Keratinocyte (primary cell): Measurements from ENCODE around the gene CCDC80. TPM values are rescaled to one million over a fixed set of nuclear protein-coding genes. Genes with fewer than 3 reads are reported as not detected.
A peak's percentile ranks its signal among the peaks of the same experiment; 100 is the strongest.

Experiments used
- DNase-seq: peaks from one replicate; pipeline ENCODE4 v3.0.0-alpha.2; 2011; ENCODE audit warnings: low read depth, missing footprints, low spot score
- FAIRE-seq: peaks from 2 replicates; lab custom pipeline; 2011; peaks lifted over from hg19 to GRCh38; lab: Jason Lieb, UNC
- H2AFZ ChIP-seq: 2 replicates; pipeline ENCODE4 v1.6.0; 2012; ENCODE audit warnings: low read length, control low read depth, inconsistent platforms; ENCODE audit not compliant: control insufficient read depth
- H3K27ac ChIP-seq: 2 replicates; pipeline ENCODE4 v1.5.1; 2011; ENCODE audit warnings: low read length; ENCODE audit not compliant: control insufficient read depth, insufficient read depth
- H3K27me3 ChIP-seq: 3 replicates; pipeline ENCODE4 v1.6.0; 2011; ENCODE audit warnings: low read length; ENCODE audit not compliant: control insufficient read depth, insufficient read depth; ENCODE audit errors: extremely low read depth
- H3K36me3 ChIP-seq, 2 experiments: 2 replicates in 1 of 2; 3 replicates in 1 of 2; pipeline ENCODE4 v1.5.1; 2011; ENCODE audit warnings: low read length in 2 of 2, mild to moderate bottlenecking in 1 of 2; ENCODE audit not compliant: control insufficient read depth in 2 of 2, insufficient read depth in 2 of 2; ENCODE audit errors: extremely low read depth in 1 of 2
- H3K4me1 ChIP-seq: 3 replicates; pipeline ENCODE4 v1.5.1; 2011; ENCODE audit warnings: low read length; ENCODE audit not compliant: control insufficient read depth, insufficient read depth; ENCODE audit errors: extremely low read depth
- H3K4me2 ChIP-seq: 3 replicates; pipeline ENCODE4 v1.6.0; 2011; ENCODE audit warnings: low read depth, low read length; ENCODE audit not compliant: control insufficient read depth, insufficient read depth; ENCODE audit errors: extremely low read depth
- H3K4me3 ChIP-seq, 3 experiments: fragments of 200-600 bp in 1 of 3; sonication (generic) in 1 of 3; 2 replicates in 2 of 3; 3 replicates in 1 of 3; pipeline ENCODE4 v1.5.1; 2011 to 2016; ENCODE audit warnings: low read length in 3 of 3, mild to moderate bottlenecking in 3 of 3, control low read depth in 2 of 3, inconsistent platforms in 1 of 3, low read depth in 1 of 3, mixed read lengths in 1 of 3, mixed run types in 1 of 3, moderate library complexity in 1 of 3; ENCODE audit not compliant: control insufficient read depth in 2 of 3, insufficient read depth in 2 of 3; ENCODE audit errors: extremely low read depth in 1 of 3
- H3K79me2 ChIP-seq: 2 replicates; pipeline ENCODE4 v1.6.0; 2012; ENCODE audit warnings: low read length; ENCODE audit not compliant: control insufficient read depth, insufficient read depth
- H3K9ac ChIP-seq: 3 replicates; pipeline ENCODE4 v1.6.0; 2011; ENCODE audit warnings: low read length; ENCODE audit not compliant: control insufficient read depth, insufficient read depth; ENCODE audit errors: extremely low read depth
- H3K9me1 ChIP-seq: 3 replicates; pipeline ENCODE4 v1.6.0; 2011; ENCODE audit warnings: low read length; ENCODE audit not compliant: control insufficient read depth, insufficient read depth; ENCODE audit errors: extremely low read depth
- H3K9me3 ChIP-seq: 2 replicates; pipeline ENCODE4 v1.5.1; 2012; ENCODE audit warnings: low read depth, low read length; ENCODE audit not compliant: control insufficient read depth
- H4K20me1 ChIP-seq: 3 replicates; pipeline ENCODE4 v1.6.0; 2011; ENCODE audit warnings: low read length; ENCODE audit not compliant: control insufficient read depth, insufficient read depth; ENCODE audit errors: extremely low read depth
- EZH2 ChIP-seq: IDR thresholded peaks from one replicate; pipeline ENCODE4 v1.6.1; 2012; ENCODE audit warnings: inconsistent platforms, mild to moderate bottlenecking, low read length, moderate library complexity
- dilution Hi-C: fragments of 300-500 bp; cut with MboI; formaldehyde crosslinking; loops from one replicate; pipeline ENCODE4 v1.7.0; 2020; ENCODE audit warnings: low sequenced_read_pairs; ENCODE audit not compliant: extremely low pct_ligation_motif_present
- polyA minus RNA-seq, 3 experiments: library from RNA; depleted of rRNA, polyadenylated mRNA; stranded (reverse); fragments of >200 nt; gene quantifications; 1 replicate in 1 of 3; 2 replicates in 1 of 3; 3 replicates in 1 of 3; pipeline ENCODE4 v1.2.3, GENCODE V29; 2011
- polyA plus RNA-seq, 5 experiments: library from polyadenylated mRNA; depleted of rRNA in 3 of 5; stranded (reverse) in 3 of 5; stranded (forward) in 1 of 5; unstranded in 1 of 5; fragments of >200 nt; gene quantifications; 1 replicate in 1 of 5; 2 replicates in 3 of 5; 3 replicates in 1 of 5; pipeline versions ENCODE4 v1.2.1 to v1.2.3, GENCODE V29; 2011 to 2012; ENCODE audit warnings: missing spikeins in 2 of 5, low read depth in 1 of 5, low replicate concordance in 1 of 5
- TF ChIP-seq, protein P1 (sequence below), 3 experiments: IDR thresholded peaks in 1 of 3; conservative IDR thresholded peaks in 1 of 3; optimal IDR thresholded peaks in 1 of 3; 2 replicates in 2 of 3; 3 replicates in 1 of 3; pipeline versions ENCODE3 to v1.5.1; 2011; ENCODE audit warnings: low read length in 3 of 3, mild to moderate bottlenecking in 3 of 3, moderate library complexity in 2 of 3, control low read depth in 1 of 3, inconsistent platforms in 1 of 3; ENCODE audit not compliant: insufficient read depth in 2 of 3; ENCODE audit errors: extremely low read depth in 1 of 3

Gene CCDC80, protein sequence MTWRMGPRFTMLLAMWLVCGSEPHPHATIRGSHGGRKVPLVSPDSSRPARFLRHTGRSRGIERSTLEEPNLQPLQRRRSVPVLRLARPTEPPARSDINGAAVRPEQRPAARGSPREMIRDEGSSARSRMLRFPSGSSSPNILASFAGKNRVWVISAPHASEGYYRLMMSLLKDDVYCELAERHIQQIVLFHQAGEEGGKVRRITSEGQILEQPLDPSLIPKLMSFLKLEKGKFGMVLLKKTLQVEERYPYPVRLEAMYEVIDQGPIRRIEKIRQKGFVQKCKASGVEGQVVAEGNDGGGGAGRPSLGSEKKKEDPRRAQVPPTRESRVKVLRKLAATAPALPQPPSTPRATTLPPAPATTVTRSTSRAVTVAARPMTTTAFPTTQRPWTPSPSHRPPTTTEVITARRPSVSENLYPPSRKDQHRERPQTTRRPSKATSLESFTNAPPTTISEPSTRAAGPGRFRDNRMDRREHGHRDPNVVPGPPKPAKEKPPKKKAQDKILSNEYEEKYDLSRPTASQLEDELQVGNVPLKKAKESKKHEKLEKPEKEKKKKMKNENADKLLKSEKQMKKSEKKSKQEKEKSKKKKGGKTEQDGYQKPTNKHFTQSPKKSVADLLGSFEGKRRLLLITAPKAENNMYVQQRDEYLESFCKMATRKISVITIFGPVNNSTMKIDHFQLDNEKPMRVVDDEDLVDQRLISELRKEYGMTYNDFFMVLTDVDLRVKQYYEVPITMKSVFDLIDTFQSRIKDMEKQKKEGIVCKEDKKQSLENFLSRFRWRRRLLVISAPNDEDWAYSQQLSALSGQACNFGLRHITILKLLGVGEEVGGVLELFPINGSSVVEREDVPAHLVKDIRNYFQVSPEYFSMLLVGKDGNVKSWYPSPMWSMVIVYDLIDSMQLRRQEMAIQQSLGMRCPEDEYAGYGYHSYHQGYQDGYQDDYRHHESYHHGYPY
- polyA plus RNA-seq (10.4 to 14.7 TPM (median 12.8 TPM) in 3 replicates), polyA minus RNA-seq (8.4 to 10.0 TPM (median 9.7 TPM) in 3 replicates)
- polyA plus RNA-seq (2011; ENCODE audit: low read depth): 117 TPM
- 8.5 and 14.1 TPM in 2 replicates for polyA plus RNA-seq (2011; cell fraction: cytosol; rRNA removed)
- 32.3 and 35.1 TPM in 2 replicates for polyA plus RNA-seq (2011; cell fraction: nucleus; rRNA removed)
- 30.0 and 53.1 TPM in 2 replicates for polyA plus RNA-seq (2012; ENCODE audit: low replicate concordance)
- polyA minus RNA-seq (2011; cell fraction: cytosol; rRNA and poly(A)+ RNA removed): 10.9 TPM
- 15.5 and 40.6 TPM in 2 replicates for polyA minus RNA-seq (2011; cell fraction: nucleus; rRNA and poly(A)+ RNA removed)

DNA sequence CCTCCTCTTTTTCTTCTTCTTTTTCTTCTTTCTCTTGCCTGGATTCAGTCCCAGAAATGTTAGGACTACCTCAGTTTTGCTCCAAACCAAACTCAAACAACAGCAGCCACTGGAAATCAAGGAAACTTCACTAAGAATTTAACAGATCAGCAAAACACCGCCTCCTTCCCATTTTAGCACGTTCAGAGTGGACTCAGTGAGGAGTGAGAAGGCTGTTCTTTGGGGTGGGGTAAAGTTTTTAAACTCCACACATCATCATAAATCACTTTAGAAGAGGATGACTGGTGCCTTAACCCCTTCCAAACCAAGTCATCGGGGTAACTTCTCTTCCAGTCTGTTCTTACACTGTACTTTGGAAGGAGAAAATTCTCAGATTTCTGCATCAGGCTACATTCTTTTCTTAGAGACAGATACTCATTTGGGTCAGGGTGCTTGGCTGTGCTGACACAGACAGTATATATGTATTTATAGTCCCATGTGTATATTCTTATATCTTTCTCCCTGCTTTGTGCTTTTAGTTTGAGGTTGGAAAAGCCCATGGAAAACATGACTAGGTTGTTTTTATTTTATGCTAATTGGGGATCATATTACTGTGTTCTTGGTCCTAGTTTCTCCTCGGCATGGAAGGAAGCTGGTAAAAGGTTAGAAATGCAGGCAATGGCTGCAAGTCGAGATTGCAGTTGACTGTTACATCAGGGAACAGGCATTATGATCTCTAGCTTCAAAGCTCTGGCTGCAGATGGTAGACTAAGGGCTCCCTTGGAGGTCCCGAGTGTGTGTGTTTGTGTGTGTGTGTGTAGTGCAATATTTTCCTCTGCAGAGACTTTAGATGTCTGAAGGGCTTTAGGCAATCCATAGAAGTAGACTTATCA is at the start of gene CCDC80:
CCDC80 (minus strand) TSS at position 214 of the 872 bp plus-strand sequence. CDS start 1,238 bp downstream, outside the sequence.
- H3K4me1 ChIP-seq: peaks cover 32% of the 10 kb centered on the region
- peak; percentile 49 for FAIRE-seq
- no peak for TF ChIP-seq EZH2
- TF ChIP-seq, protein P1, sequence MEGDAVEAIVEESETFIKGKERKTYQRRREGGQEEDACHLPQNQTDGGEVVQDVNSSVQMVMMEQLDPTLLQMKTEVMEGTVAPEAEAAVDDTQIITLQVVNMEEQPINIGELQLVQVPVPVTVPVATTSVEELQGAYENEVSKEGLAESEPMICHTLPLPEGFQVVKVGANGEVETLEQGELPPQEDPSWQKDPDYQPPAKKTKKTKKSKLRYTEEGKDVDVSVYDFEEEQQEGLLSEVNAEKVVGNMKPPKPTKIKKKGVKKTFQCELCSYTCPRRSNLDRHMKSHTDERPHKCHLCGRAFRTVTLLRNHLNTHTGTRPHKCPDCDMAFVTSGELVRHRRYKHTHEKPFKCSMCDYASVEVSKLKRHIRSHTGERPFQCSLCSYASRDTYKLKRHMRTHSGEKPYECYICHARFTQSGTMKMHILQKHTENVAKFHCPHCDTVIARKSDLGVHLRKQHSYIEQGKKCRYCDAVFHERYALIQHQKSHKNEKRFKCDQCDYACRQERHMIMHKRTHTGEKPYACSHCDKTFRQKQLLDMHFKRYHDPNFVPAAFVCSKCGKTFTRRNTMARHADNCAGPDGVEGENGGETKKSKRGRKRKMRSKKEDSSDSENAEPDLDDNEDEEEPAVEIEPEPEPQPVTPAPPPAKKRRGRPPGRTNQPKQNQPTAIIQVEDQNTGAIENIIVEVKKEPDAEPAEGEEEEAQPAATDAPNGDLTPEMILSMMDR (optimal IDR thresholded peaks at IDR 0.05 in 1 of 3, IDR thresholded peaks at IDR 0.05 in 1 of 3, conservative IDR thresholded peaks at IDR 0.05 in 1 of 3; ENCODE audit: extremely low read depth in 1 of 3, insufficient read depth in 2 of 3, low read length in 3 of 3): no peak

DNA sequence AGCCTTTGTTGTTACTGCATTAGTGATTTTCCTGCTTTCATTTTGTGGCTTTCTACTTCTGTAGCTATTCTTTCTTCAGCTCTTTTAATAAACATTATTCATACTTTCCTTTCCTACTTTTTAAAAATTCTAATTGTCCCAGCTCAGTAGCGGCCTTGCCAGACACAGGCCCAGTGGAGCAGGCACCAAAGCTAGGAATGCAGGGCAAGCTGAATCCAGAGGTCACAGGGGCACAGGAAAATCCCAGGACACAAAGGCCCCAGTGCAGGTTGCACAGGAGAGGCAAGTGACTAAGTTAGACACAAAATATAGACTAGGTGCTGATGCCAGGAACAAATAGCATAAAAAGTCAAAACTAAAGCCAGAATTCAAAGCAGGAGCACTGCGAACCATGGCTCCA is 49.0 kb upstream of the CCDC80 start:
- H3K9me3 ChIP-seq: no peaks in the 10 kb centered on the region
- no peak for DNase-seq
- no peaks in the 10 kb centered on the region for H3K79me2 ChIP-seq
- no peaks in the 10 kb centered on the region for H4K20me1 ChIP-seq
- H3K4me2 ChIP-seq: no peak overlapping the region
- H3K4me3 ChIP-seq: no peak overlapping the region
- no peaks in the 10 kb centered on the region for H3K27me3 ChIP-seq
- H3K27ac ChIP-seq: no peak overlapping the region
- no peak overlapping the region for H3K9ac ChIP-seq
- no peak overlapping the region for H2AFZ ChIP-seq
- dilution Hi-C loops: no loop called here
- H3K9me1 ChIP-seq: no peaks in the 10 kb centered on the region
- TF ChIP-seq, protein P1 (optimal IDR thresholded peaks at IDR 0.05 in 1 of 3, IDR thresholded peaks at IDR 0.05 in 1 of 3, conservative IDR thresholded peaks at IDR 0.05 in 1 of 3; ENCODE audit: extremely low read depth in 1 of 3, insufficient read depth in 2 of 3, low read length in 3 of 3): no peak
- TF ChIP-seq EZH2: no peak
- H3K4me1 ChIP-seq: peaks cover 16% of the 10 kb centered on the region
- no peak for FAIRE-seq
- H3K36me3 ChIP-seq: no peaks in the 10 kb centered on the region

More for the DNA sequence above, at the start of gene CCDC80:
- H3K36me3 ChIP-seq: no peaks in the 10 kb centered on the region
- peak; percentile 86 for DNase-seq
- H4K20me1 ChIP-seq: no peaks in the 10 kb centered on the region
- dilution Hi-C loops: loop anchor here (10.0 kb wide), 1 partner anchor 364 kb away; no protein-coding TSS in a partner anchor
- peak within 1 kb of the TSS; percentile 80 for H2AFZ ChIP-seq
- H3K79me2 ChIP-seq: no peaks in the 10 kb centered on the region
- peak within 1 kb of the TSS; percentile 93 for H3K4me2 ChIP-seq
- no peaks in the 10 kb centered on the region for H3K27me3 ChIP-seq
- peak within 1 kb of the TSS; percentile 36 to 71 (median 61) for H3K4me3 ChIP-seq
- no peaks in the 10 kb centered on the region for H3K9me1 ChIP-seq
- no peaks in the 10 kb centered on the region for H3K9me3 ChIP-seq
- peak within 1 kb of the TSS; percentile 79 for H3K9ac ChIP-seq
- peak within 1 kb of the TSS; percentile 86 for H3K27ac ChIP-seq
